Activated CD4-positive, alpha-beta T cell treated with anti-CD3 and anti-CD28 coated beads for 36 hours (primary cell): ENCODE results near the gene FRMD7. TPM values are rescaled to one million over a fixed set of nuclear protein-coding genes. Genes with fewer than 3 reads are reported as not detected.
A peak's percentile ranks its signal among the peaks of the same experiment; 100 is the strongest.
"Not testable (repeated sequence)": the region's sequence is repeated elsewhere in the genome, so short reads cannot be mapped to it uniquely, and the experiment has no call there.

Source experiments
- ATAC-seq: fragments of 200-7000 bp; cut with Tn5 transposase; one replicate; pipeline ENCODE4 v1.10.0; 2021; ENCODE audit warnings: mild to moderate bottlenecking, moderate library complexity
- CTCF ChIA-PET: fragments of 350-600 bp; sonication (Branson Sonifier 250); formaldehyde crosslinking; loops from one replicate; lab custom pipeline; 2021; ENCODE audit warnings: antibody characterized with exemption; lab: Charles Lee
- POLR2A ChIA-PET: fragments of 350-600 bp; sonication (Branson Sonifier 250); formaldehyde crosslinking; loops from one replicate; lab custom pipeline; 2021; ENCODE audit warnings: antibody characterized with exemption, inconsistent platforms; lab: Charles Lee
- DNase-seq: peaks from one replicate; pipeline ENCODE4 v3.0.0-alpha.2; 2020
- H3K27ac Mint-ChIP-seq: one replicate; pipeline ENCODE4 v1.8.0; 2021; ENCODE audit warnings: mixed read lengths
- H3K27me3 Mint-ChIP-seq: one replicate; pipeline ENCODE4 v1.8.0; 2021; ENCODE audit warnings: mixed read lengths
- H3K36me3 Mint-ChIP-seq: one replicate; pipeline ENCODE4 v1.8.0; 2021; ENCODE audit warnings: low read depth, mixed read lengths
- H3K4me1 Mint-ChIP-seq: one replicate; pipeline ENCODE4 v1.8.0; 2021; ENCODE audit warnings: mixed read lengths
- H3K4me3 Mint-ChIP-seq: one replicate; pipeline ENCODE4 v1.8.0; 2021; ENCODE audit warnings: mild to moderate bottlenecking, moderate library complexity, mixed read lengths
- H3K9me3 Mint-ChIP-seq: one replicate; pipeline ENCODE4 v1.8.0; 2021; ENCODE audit warnings: low read depth, mixed read lengths
- intact Hi-C, 2 experiments: fragments of 100-400 bp; cut with DNase I in 1 of 2; cut with micrococcal nuclease in 1 of 2; formaldehyde crosslinking; loops; one replicate each; pipeline versions ENCODE4 v1.14.2 to v1.15.1; 2022 to 2024; cut with DNase I, micrococcal nuclease
- total RNA-seq, 2 experiments: library from RNA; stranded (reverse); gene quantifications; one replicate each; pipeline ENCODE4 v1.2.3, GENCODE V29; 2021

Gene FRMD7
- total RNA-seq, 2 experiments from 2014 or later = not detected

DNA sequence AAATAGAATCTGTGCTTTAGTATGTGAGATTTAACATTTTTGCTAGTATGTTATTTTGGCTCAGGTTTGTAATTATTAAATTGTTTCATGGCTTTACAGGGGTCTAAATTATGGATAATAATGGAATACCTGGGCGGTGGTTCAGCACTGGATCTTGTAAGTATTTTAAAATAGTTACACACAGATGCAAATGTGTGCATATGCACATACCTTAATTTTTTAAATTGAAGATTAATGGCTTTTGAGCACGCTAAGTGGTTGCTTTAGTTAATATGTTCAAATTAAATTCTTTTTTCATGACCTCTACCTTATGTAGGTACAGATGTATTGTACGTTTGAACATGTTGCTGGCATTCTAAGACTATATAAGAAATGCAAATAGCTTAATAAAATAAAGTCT is 64.5 kb downstream of the FRMD7 start:
- Mint-ChIP-seq H3K36me3 (peaks cover 2% of the 10 kb centered on the region), H3K4me3 (no peak overlapping the region), H3K4me1 (peaks cover 9% of the 10 kb centered on the region), H3K27me3 (no peaks in the 10 kb centered on the region), H3K9me3 (no peaks in the 10 kb centered on the region), H3K27ac (no peak overlapping the region)
- ATAC-seq = no peak
- intact Hi-C loops = no loop called here
- CTCF ChIA-PET = interaction anchor here (1.3 to 1.9 kb wide), 2 partner anchors 209 to 222 kb away, joined by 4 to 5 read pairs; no protein-coding TSS in a partner anchor
- DNase-seq = no peak
- POLR2A ChIA-PET = no interaction called here

- DNase-seq (no peak), ATAC-seq (no peak)
- ChIA-PET POLR2A (no interaction called here), CTCF (interaction anchor here (0.7 to 1.1 kb wide), 2 partner anchors 14 to 19 kb away, joined by 3 to 5 read pairs; no protein-coding TSS in a partner anchor)
- H3K9me3 Mint-ChIP-seq = no peaks in the 10 kb centered on the region
- intact Hi-C loops = no loop called here
- H3K27ac Mint-ChIP-seq = peak overlapping the region; percentile 63
- H3K4me1 Mint-ChIP-seq = peaks cover 16% of the 10 kb centered on the region
- peaks cover 17% of the 10 kb centered on the region for H3K36me3 Mint-ChIP-seq
- no peak overlapping the region for H3K4me3 Mint-ChIP-seq
- no peaks in the 10 kb centered on the region for H3K27me3 Mint-ChIP-seq
These were observed 67.8 kb downstream of the FRMD7 start for GRCh38 chrX:132059973-132060540.

DNA sequence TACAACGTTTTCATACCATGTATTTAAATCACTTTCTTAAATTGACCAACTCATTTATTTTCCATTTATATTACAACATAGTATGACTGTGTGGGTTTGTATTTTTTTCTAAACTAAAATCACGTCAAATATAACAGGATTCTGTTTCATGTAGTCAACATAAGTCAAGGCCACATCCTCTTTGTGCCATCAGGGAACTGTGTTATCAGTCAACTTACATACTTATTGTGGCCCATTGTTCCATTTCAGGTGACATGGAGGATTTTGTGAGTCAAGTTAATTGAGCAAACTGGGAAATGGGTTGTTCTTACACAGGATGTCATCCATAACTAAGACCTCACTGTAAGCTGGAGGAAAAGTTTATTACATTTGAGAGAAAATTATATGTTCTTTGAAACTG is 68.8 kb downstream of the FRMD7 start:
- POLR2A ChIA-PET = interaction anchor here (0.8 kb wide), 1 partner anchor 35 kb away, joined by 3 read pairs; no protein-coding TSS in a partner anchor
- H3K4me1 Mint-ChIP-seq = peaks cover 16% of the 10 kb centered on the region
- H3K4me3 Mint-ChIP-seq = no peak overlapping the region
- H3K27ac Mint-ChIP-seq = peak overlapping the region; percentile 63
- H3K36me3 Mint-ChIP-seq = peaks cover 20% of the 10 kb centered on the region
- no peaks in the 10 kb centered on the region for H3K27me3 Mint-ChIP-seq
- no peaks in the 10 kb centered on the region for H3K9me3 Mint-ChIP-seq
- CTCF ChIA-PET = no interaction called here
- no peak for DNase-seq
- intact Hi-C loops = no loop called here
- ATAC-seq = peak; percentile 71

- ChIA-PET CTCF (no interaction called here), POLR2A (no interaction called here)
- DNase-seq (no peak), ATAC-seq (no peak)
- H3K36me3 Mint-ChIP-seq = peaks cover 20% of the 10 kb centered on the region
- no peak overlapping the region for H3K4me3 Mint-ChIP-seq
- no peaks in the 10 kb centered on the region for H3K27me3 Mint-ChIP-seq
- peaks cover 18% of the 10 kb centered on the region for H3K4me1 Mint-ChIP-seq
- intact Hi-C loops = no loop called here
- no peak overlapping the region for H3K27ac Mint-ChIP-seq
- H3K9me3 Mint-ChIP-seq = no peaks in the 10 kb centered on the region
These were observed 69.8 kb downstream of the FRMD7 start for GRCh38 chrX:132058050-132058449.

DNA sequence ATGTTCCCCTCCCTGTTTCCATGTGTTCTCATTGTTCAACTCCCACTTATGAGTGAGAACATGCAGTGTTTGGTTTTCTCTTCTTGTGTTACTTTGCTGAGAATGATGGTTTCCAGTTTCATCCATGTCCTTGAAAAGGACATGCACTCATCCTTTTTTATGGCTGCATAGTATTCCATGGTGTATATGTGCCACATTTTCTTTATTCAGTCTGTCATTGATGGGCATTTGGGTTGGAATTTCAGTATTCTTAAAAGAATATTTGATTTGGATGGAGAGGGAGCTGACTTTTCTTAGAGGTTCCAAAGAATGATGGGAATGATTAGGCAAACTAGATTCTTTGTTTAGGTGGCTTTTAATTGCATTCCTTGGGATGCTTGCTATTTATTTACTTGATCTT is 76.0 kb downstream of the FRMD7 start:
- intact Hi-C loops, H3K27ac Mint-ChIP-seq, DNase-seq, H3K4me3 Mint-ChIP-seq, ATAC-seq, CTCF ChIA-PET, H3K27me3 Mint-ChIP-seq, POLR2A ChIA-PET, H3K9me3 Mint-ChIP-seq: not testable (repeated sequence)
- Mint-ChIP-seq H3K4me1 (peaks cover 29% of the 10 kb centered on the region), H3K36me3 (peaks cover 25% of the 10 kb centered on the region)

DNA sequence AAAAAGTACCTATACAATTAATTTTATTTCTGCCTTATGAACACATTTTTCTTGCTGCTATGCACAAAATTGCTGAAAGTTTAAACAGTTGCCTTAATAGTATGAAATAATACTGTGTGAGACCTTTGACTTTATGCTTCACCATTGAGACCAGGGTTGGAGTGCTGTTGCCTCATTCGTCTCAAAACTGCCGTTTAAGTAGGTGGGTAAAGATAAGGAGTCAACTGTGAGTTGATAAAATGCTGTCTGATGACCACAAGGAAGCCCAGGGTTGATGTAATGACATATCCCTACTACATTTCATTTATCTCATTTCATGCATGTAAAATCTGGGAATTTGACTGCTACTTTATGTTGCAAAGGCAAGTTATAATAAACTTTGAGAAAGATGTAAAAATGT is 81.3 kb downstream of the FRMD7 start:
- Mint-ChIP-seq H3K4me3 (no peak overlapping the region), H3K4me1 (peaks cover 39% of the 10 kb centered on the region), H3K36me3 (peaks cover 9% of the 10 kb centered on the region), H3K27me3 (no peaks in the 10 kb centered on the region), H3K27ac (no peak overlapping the region), H3K9me3 (peaks cover 1% of the 10 kb centered on the region)
- intact Hi-C loops = no loop called here
- ATAC-seq = no peak
- ChIA-PET CTCF (no interaction called here), POLR2A (no interaction called here)
- no peak for DNase-seq

GRCh38 chrX:132045456-132045855 is 82.4 kb downstream of the FRMD7 start:
- CTCF ChIA-PET = interaction anchor here (0.7 to 0.9 kb wide), 2 partner anchors 10 to 15 kb away, joined by 3 to 5 read pairs; no protein-coding TSS in a partner anchor
- ATAC-seq = no peak
- DNase-seq = no peak
- Mint-ChIP-seq H3K27ac (no peak overlapping the region), H3K36me3 (peaks cover 5% of the 10 kb centered on the region), H3K9me3 (no peaks in the 10 kb centered on the region), H3K4me1 (peaks cover 48% of the 10 kb centered on the region), H3K4me3 (no peak overlapping the region), H3K27me3 (no peaks in the 10 kb centered on the region)
- POLR2A ChIA-PET = no interaction called here
- intact Hi-C loops = no loop called here

DNA sequence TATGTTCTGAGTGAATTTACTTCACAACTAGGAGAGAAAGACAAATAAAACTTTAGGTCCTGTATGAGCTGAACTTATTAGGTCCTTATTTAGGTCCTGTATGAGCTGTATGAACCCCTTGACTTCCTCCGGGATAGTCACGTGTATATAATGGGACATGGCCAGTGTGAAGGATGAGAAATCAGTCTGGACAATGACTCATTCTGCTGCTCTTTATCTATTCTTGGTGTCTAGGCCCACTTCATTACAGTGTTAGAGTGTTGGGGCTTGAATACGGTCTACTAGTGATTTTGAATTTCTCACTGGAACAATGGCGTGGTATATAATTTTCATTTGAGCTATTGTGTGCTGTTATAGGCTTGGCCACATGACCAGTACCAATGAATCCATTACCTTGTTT is 82.9 kb downstream of the FRMD7 start:
- CTCF ChIA-PET = interaction anchor here (0.9 kb wide), 1 partner anchor 11 kb away, joined by 3 read pairs; no protein-coding TSS in a partner anchor
- no peak overlapping the region for H3K4me3 Mint-ChIP-seq
- intact Hi-C loops = no loop called here
- no peak overlapping the region for H3K27ac Mint-ChIP-seq
- H3K27me3 Mint-ChIP-seq = no peaks in the 10 kb centered on the region
- peaks cover 3% of the 10 kb centered on the region for H3K36me3 Mint-ChIP-seq
- H3K9me3 Mint-ChIP-seq = no peaks in the 10 kb centered on the region
- ATAC-seq (no peak), DNase-seq (no peak)
- POLR2A ChIA-PET = no interaction called here
- H3K4me1 Mint-ChIP-seq = peaks cover 51% of the 10 kb centered on the region

DNA sequence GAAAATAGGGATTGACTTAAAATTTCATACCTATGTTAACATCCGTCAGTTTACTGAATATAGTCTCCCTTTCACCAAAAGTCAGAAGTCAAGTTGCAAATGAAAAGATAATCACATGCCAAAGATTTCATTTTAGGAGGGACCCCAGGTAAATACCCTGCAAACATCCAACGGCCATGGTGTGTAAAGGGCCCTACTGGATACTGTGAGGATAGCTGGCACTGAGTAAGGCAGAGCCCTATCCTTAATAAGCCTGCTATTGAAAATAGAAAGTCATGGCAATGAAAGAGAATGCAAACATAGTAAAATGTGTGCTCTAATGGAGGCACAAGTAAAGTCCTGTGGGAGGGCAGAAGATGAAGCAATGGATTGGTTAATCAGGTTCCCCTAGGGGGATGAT is 83.8 kb downstream of the FRMD7 start:
- no peak overlapping the region for H3K4me3 Mint-ChIP-seq

DNA sequence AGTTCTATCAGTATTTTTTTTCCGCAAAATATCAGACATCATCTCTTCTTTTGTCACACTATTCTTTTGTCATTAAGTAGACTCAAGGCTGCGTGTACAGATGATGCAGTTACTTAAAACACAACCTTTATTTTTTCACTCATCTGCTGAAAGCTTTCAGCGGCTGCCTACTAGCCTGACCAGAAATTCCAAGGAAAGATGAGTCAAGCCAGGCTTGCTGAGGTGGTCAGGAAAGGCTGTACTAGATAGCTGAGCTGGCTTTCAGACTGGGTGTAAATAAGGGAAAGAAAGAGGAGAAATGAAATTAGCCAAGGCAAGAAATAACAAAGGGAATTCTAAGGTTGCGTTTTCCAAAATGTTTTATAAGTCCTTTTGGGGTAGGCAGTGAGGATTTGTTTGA is 86.8 kb downstream of the FRMD7 start:
- intact Hi-C loops = no loop called here
- DNase-seq (no peak), ATAC-seq (no peak)
- no peaks in the 10 kb centered on the region for H3K27me3 Mint-ChIP-seq
- no peaks in the 10 kb centered on the region for H3K9me3 Mint-ChIP-seq
- POLR2A ChIA-PET = no interaction called here
- H3K36me3 Mint-ChIP-seq = peaks cover 8% of the 10 kb centered on the region
- H3K27ac Mint-ChIP-seq = peak overlapping the region; percentile 37
- H3K4me3 Mint-ChIP-seq = no peak overlapping the region
- CTCF ChIA-PET = no interaction called here
- peaks cover 54% of the 10 kb centered on the region for H3K4me1 Mint-ChIP-seq

More for the DNA sequence above, 83.8 kb downstream of the FRMD7 start:
- DNase-seq (no peak), ATAC-seq (no peak)
- H3K27ac Mint-ChIP-seq = no peak overlapping the region
- peaks cover 4% of the 10 kb centered on the region for H3K36me3 Mint-ChIP-seq
- intact Hi-C loops = no loop called here
- POLR2A ChIA-PET = no interaction called here
- H3K4me1 Mint-ChIP-seq = peaks cover 50% of the 10 kb centered on the region
- CTCF ChIA-PET = no interaction called here
- H3K27me3 Mint-ChIP-seq = no peaks in the 10 kb centered on the region
- H3K9me3 Mint-ChIP-seq = no peaks in the 10 kb centered on the region

- no peak for ATAC-seq
- POLR2A ChIA-PET = no interaction called here
- intact Hi-C loops = no loop called here
- H3K36me3 Mint-ChIP-seq = peaks cover 8% of the 10 kb centered on the region
- CTCF ChIA-PET = no interaction called here
- H3K27ac Mint-ChIP-seq = no peak overlapping the region
- peaks cover 55% of the 10 kb centered on the region for H3K4me1 Mint-ChIP-seq
- H3K9me3 Mint-ChIP-seq = no peaks in the 10 kb centered on the region
- no peak for DNase-seq
- H3K27me3 Mint-ChIP-seq = no peaks in the 10 kb centered on the region
- H3K4me3 Mint-ChIP-seq = no peak overlapping the region
These were observed 87.8 kb downstream of the FRMD7 start for GRCh38 chrX:132040066-132040465.

DNA sequence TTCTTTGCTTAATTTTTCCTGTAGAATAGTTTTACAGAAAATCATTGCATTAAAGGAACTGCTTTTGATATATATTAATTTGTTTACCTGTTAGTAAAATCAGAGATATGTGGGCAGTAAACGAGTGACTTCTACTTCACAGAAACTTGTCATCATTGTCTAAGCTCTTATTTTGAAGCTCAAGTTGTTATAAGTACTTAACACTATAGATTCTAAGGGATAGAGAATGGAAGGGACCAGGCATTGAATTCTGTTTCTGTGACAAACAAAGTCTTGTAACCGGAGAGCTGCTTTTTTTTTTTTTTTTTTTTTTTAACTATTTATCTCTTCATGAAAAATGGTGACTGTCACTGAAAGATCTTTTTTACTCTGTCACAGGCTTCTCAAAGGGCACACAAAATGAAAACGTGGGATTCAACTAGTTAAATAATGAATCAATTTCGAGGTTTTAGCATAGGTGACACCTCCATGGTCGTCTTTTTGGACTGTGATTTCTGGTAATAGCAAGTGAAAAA is 90.3 kb downstream of the FRMD7 start:
- no peak for ATAC-seq
- Mint-ChIP-seq H3K4me1 (peaks cover 64% of the 10 kb centered on the region), H3K36me3 (peaks cover 8% of the 10 kb centered on the region), H3K27ac (no peak overlapping the region), H3K4me3 (no peak overlapping the region), H3K9me3 (no peaks in the 10 kb centered on the region), H3K27me3 (no peaks in the 10 kb centered on the region)
- ChIA-PET POLR2A (interaction anchor here (0.7 kb wide), 1 partner anchor 1950 kb away, joined by 6 read pairs; no protein-coding TSS in a partner anchor), CTCF (interaction anchor here (1.1 kb wide), 1 partner anchor 11 kb away, joined by 4 read pairs; no protein-coding TSS in a partner anchor)
- intact Hi-C loops = no loop called here
- no peak for DNase-seq
